ENCODE data around the gene CD82. TPM values are rescaled to one million over a fixed set of nuclear protein-coding genes. Genes with fewer than 3 reads are reported as not detected.

CD82 gene
- total and polyA plus RNA-seq, 12 donors, result 18.5 to 70.4 (median 35.2) TPM

DNA sequence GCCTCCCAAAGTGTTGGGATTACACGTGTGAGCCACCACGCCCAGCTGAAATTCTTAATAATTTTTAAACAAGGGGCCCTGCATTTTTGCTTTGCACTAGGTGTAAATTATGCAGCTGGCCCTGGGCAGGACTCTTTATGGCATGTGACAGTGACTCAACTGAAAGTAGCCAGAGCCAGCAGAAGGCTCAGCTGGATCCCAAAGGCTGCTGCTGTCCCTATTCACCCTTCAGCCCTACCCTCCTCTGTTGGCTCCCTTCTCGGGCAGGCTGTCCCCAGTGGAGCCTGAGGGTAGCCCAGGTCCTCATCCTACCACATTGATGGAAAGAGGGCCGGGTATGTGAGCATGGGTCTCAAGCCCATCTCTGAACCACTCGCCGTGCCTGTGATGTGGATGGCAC lies 45.6 kb downstream of the CD82 start:
- no peaks in the 10 kb centered on the region for H3K9me3 ChIP-seq
- no peak overlapping the region for H3K4me3 ChIP-seq
- peaks cover 9 to 71% (median 51%) of the 10 kb centered on the region in 9 donors for H3K4me1 ChIP-seq
- H3K27me3 ChIP-seq, result no peaks in the 10 kb centered on the region
- 85 to 89% methylated on average over 6 of the region's 6 CpGs for WGBS, 2 donors
- TF ChIP-seq, protein P1, sequence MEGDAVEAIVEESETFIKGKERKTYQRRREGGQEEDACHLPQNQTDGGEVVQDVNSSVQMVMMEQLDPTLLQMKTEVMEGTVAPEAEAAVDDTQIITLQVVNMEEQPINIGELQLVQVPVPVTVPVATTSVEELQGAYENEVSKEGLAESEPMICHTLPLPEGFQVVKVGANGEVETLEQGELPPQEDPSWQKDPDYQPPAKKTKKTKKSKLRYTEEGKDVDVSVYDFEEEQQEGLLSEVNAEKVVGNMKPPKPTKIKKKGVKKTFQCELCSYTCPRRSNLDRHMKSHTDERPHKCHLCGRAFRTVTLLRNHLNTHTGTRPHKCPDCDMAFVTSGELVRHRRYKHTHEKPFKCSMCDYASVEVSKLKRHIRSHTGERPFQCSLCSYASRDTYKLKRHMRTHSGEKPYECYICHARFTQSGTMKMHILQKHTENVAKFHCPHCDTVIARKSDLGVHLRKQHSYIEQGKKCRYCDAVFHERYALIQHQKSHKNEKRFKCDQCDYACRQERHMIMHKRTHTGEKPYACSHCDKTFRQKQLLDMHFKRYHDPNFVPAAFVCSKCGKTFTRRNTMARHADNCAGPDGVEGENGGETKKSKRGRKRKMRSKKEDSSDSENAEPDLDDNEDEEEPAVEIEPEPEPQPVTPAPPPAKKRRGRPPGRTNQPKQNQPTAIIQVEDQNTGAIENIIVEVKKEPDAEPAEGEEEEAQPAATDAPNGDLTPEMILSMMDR (IDR thresholded peaks at IDR 0.05), result no peak
- ATAC-seq (peak in 4 of 8 donors; percentile 17 to 50 (median 32)), DNase-seq (no peak)
- intact Hi-C loops (cut with DNase I), result loop anchor here in 1 of 10 donors (5.0 kb wide), 1 partner anchor 329 kb away; no protein-coding TSS in a partner anchor
- H3K36me3 ChIP-seq, result peaks cover 0 to 33% (median 0%) of the 10 kb centered on the region in 9 donors
- peak overlapping the region in 9 of 10 donors; percentile 8 to 57 (median 43) for H3K27ac ChIP-seq

DNA sequence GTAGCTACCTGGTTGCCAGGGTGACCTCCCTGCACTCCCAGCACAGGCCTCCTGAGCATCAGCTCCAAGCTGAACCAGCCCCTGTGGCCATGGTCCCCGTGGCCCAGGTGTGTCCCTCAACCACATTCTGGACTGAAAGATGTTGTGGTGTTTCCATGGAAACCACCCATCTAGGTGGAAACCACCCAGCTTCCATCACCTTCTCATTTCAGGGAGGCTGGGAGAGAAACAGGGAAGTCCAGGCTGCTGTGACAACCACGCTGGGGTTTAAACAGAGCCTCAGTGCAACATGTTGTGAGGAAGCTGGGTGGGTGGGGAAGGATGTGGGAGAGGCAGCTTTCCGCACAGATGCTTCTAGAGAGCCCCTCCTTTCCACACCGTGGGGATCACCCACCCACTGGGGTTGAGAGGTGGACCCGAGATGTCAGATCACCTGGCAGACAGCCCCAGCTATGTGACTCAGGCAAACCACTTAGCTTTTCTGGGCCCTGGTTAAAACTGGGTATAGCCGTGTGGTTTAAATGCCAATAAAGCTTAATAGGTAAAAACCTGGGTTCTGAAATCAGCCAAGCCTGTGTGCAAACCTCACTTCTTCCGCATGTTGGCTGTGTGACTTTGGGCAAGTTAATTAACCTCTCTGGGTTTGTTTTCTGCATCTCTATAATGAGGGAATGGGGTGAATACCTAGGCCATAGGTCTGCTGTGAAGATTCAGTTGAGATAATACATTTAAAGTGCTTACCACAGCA lies 46.4 kb downstream of the CD82 start:
- peaks cover 0 to 33% (median 0%) of the 10 kb centered on the region in 9 donors for H3K36me3 ChIP-seq
- no peaks in the 10 kb centered on the region for H3K27me3 ChIP-seq
- WGBS, 2 donors, result 62 to 67% methylated on average over 7 of the region's 7 CpGs
- peak in 7 of 8 donors; percentile 12 to 78 (median 39) for ATAC-seq
- peak in 1 of 2 donors; percentile 41 for DNase-seq
- H3K27ac ChIP-seq, result peak overlapping the region in 9 of 10 donors; percentile 8 to 57 (median 43)
- H3K9me3 ChIP-seq, result no peaks in the 10 kb centered on the region
- intact Hi-C loops (cut with DNase I), result loop anchor here in 1 of 10 donors (5.0 kb wide), 1 partner anchor 330 kb away; no protein-coding TSS in a partner anchor
- H3K4me1 ChIP-seq, result peaks cover 9 to 76% (median 58%) of the 10 kb centered on the region in 9 donors
- TF ChIP-seq, protein P1 (IDR thresholded peaks at IDR 0.05), result no peak
- H3K4me3 ChIP-seq, result no peak overlapping the region

DNA sequence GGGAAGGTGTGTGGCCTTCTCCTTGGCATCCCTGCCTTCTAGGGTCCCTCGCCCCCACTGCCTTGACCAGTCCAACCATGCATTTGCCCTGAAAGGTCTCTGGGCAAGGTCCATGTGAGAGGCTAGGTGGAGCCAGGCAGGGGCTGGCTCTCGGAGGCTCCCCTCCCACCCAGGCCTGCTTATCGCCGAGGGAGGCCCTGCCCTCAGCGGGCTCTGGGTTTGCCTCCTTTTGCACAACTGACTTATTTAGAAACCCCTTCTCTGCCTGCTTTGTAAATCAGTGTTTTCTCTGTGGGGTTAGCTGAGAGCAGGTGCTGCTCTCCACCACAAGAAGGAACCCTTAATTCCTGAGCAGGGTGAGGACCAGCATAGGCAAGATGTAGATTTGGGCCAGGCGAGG lies 47.7 kb downstream of the CD82 start:
- peaks cover 0 to 36% (median 0%) of the 10 kb centered on the region in 9 donors for H3K36me3 ChIP-seq
- intact Hi-C loops (cut with DNase I), result loop anchor here in 1 of 10 donors (5.0 kb wide), 1 partner anchor 331 kb away; no protein-coding TSS in a partner anchor
- peak overlapping the region in 5 of 10 donors; percentile 7 to 52 (median 28) for H3K27ac ChIP-seq
- TF ChIP-seq, protein P1 (IDR thresholded peaks at IDR 0.05), result no peak
- DNase-seq (no peak), ATAC-seq (no peak)
- H3K9me3 ChIP-seq, result no peaks in the 10 kb centered on the region
- no peaks in the 10 kb centered on the region for H3K27me3 ChIP-seq
- WGBS, 2 donors, result 87% methylated on average over 6 of the region's 6 CpGs
- peaks cover 9 to 80% (median 60%) of the 10 kb centered on the region in 9 donors for H3K4me1 ChIP-seq
- H3K4me3 ChIP-seq, result no peak overlapping the region

DNA sequence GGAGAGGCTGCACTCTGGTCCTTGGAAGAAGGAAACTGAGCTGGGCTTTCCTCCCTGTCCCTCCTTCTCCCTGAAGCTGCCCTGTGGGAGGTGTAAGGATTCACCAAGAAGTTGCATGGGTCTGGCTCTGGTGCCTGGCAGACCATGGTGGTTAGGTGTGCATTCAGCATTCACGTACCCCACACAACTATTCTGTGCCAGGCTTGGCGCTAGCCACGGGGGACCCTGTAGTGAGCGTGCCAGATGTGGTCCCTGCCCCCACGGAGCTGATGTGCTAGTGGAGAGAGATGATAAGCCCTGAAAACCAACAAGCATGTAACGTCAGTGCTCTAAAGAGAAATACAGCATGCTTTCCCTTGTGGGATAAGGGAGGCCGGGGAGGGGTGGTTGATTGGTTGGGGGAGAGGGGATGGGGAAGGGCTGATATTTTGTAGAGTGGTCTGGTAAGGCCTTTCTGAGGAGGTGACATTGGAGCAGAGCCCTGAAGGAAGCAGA lies 48.9 kb downstream of the CD82 start:
- 72 to 75% methylated on average over 7 of the region's 7 CpGs for WGBS, 2 donors
- Histone ChIP-seq H3K27me3 (no peaks in the 10 kb centered on the region), H3K4me1 (peaks cover 9 to 71% (median 51%) of the 10 kb centered on the region in 9 donors), H3K9me3 (no peaks in the 10 kb centered on the region), H3K4me3 (no peak overlapping the region), H3K27ac (peak overlapping the region in 6 of 10 donors; percentile 15 to 53 (median 33)), H3K36me3 (peaks cover 0 to 44% (median 0%) of the 10 kb centered on the region in 9 donors)
- no peak for DNase-seq
- TF ChIP-seq, protein P1 (IDR thresholded peaks at IDR 0.05), result no peak
- intact Hi-C loops (cut with DNase I), result loop anchor here in 1 of 10 donors (2.0 to 5.0 kb wide), 2 partner anchors 52 to 332 kb away; no protein-coding TSS in a partner anchor
- ATAC-seq, result no peak

All from heart right ventricle (tissue), 16 donors.